ENCODE measurements around the gene RAPH1.

Gene RAPH1

DNA sequence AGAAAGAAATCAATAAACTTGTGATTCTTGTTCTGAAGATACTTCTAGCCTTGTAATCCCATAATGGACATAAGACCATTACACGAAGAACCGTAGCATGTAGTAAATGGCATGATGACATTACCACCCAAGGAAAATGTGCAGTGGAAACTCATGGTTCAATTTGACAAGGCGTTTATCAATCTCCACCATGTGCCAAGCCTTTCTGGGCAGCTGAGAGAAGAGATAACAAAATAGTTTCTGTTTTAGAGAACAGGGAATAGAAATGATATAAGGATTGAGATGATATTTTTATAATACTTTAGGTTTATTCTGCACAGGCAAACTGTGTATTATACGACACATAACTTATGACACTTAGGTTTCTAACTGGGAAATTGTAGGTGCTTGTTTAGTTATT is 187.7 kb downstream of the RAPH1 start:
- DNase-seq = no peak

GRCh38 chr2:203346612-203347011 is 188.5 kb downstream of the RAPH1 start:
- no peak for DNase-seq

DNA sequence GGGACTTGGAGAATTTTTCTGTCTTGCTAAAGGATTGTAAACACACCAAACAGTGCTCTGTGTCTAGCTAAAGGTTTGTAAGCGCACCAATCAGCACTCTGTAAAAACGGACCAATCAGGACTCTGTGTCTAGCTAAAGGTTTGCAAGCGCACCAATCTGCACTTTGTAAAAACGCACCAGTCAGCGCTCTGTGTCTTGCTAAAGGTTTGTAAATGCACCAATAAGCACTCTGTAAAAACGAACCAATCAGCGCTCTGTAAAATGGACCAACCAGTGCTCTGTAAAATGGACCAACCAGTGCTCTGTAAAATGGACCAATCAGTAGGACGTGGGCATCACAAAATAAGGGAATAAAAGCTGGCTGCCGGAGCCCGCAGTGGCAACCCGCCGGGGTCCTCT is 190.4 kb downstream of the RAPH1 start:
- DNase-seq = no peak

All from activated CD4-positive, CD25-positive, alpha-beta regulatory T cell treated with anti-CD3 and anti-CD28 coated beads, Interleukin-2, amount 50 U/mL, for 72 hours (primary cell).